AG09319 (cell line): ENCODE measurements around the gene BEST3.

Experiments
- DNase-seq: peaks from one replicate; pipeline ENCODE4 v3.0.0-alpha.2; 2010; ENCODE audit warnings: low read depth; ENCODE audit errors: extremely low read depth
- CTCF ChIP-seq: IDR thresholded peaks from 2 replicates; pipeline ENCODE4 v1.5.1; 2011; ENCODE audit warnings: low read depth, mild to moderate bottlenecking, inconsistent platforms, low read length, moderate library complexity

The BEST3 gene

GRCh38 chr12:69648476-69648875 lies 50.6 kb downstream of the BEST3 start:
- no peak for TF ChIP-seq CTCF
- peak; percentile 59 for DNase-seq

- TF ChIP-seq CTCF, result no peak
- no peak for DNase-seq
These were observed 51.9 kb downstream of the BEST3 start for GRCh38 chr12:69647178-69647577.

GRCh38 chr12:69645031-69645430 lies 54.1 kb downstream of the BEST3 start:
- DNase-seq, result no peak
- no peak for TF ChIP-seq CTCF

- DNase-seq, result no peak
- no peak for TF ChIP-seq CTCF
These were observed 54.6 kb downstream of the BEST3 start for GRCh38 chr12:69644511-69644910.

- no peak for TF ChIP-seq CTCF
- no peak for DNase-seq
These were observed 56.6 kb downstream of the BEST3 start for GRCh38 chr12:69642531-69642930.

- DNase-seq, result no peak
- no peak for TF ChIP-seq CTCF
These were observed 57.6 kb downstream of the BEST3 start for GRCh38 chr12:69641546-69641945.

- peak; percentile 24 for DNase-seq
- peak; percentile 96 for TF ChIP-seq CTCF
These were observed 59.6 kb downstream of the BEST3 start for GRCh38 chr12:69639400-69640016.
